Glutamatergic neuron (in vitro differentiated cells): ENCODE results near the gene ZBTB22. TPM values are rescaled to one million over a fixed set of nuclear protein-coding genes. Genes with fewer than 3 reads are reported as not detected.
A peak's percentile ranks its signal among the peaks of the same experiment; 100 is the strongest.
"Not testable (repeated sequence)": the region's sequence is repeated elsewhere in the genome, so short reads cannot be mapped to it uniquely, and the experiment has no call there.

Experiments used
- DNase-seq: peaks from one replicate; pipeline ENCODE4 v3.0.0; 2022
- H3K27ac Mint-ChIP-seq: one replicate; pipeline ENCODE4 v1.8.0; 2020; ENCODE audit warnings: mild to moderate bottlenecking, mixed read lengths, inconsistent platforms; ENCODE audit not compliant: unreplicated experiment
- H3K27me3 Mint-ChIP-seq: one replicate; pipeline ENCODE4 v1.8.0; 2020; ENCODE audit warnings: mild to moderate bottlenecking, moderate library complexity, mixed read lengths, inconsistent platforms; ENCODE audit not compliant: unreplicated experiment
- H3K36me3 Mint-ChIP-seq: one replicate; pipeline ENCODE4 v1.8.0; 2020; ENCODE audit warnings: mild to moderate bottlenecking, mixed read lengths, inconsistent platforms; ENCODE audit not compliant: unreplicated experiment
- H3K4me1 Mint-ChIP-seq: one replicate; pipeline ENCODE4 v1.8.0; 2020; ENCODE audit warnings: mild to moderate bottlenecking, low read depth, mixed read lengths, inconsistent platforms; ENCODE audit not compliant: unreplicated experiment
- H3K4me3 Mint-ChIP-seq: one replicate; pipeline ENCODE4 v1.8.0; 2020; ENCODE audit warnings: mild to moderate bottlenecking, mixed read lengths, inconsistent platforms; ENCODE audit not compliant: unreplicated experiment
- H3K9me3 Mint-ChIP-seq: one replicate; pipeline ENCODE4 v1.8.0; 2020; ENCODE audit warnings: mild to moderate bottlenecking, moderate library complexity, mixed read lengths, inconsistent platforms; ENCODE audit not compliant: unreplicated experiment
- long read RNA-seq: library from polyadenylated mRNA; unstranded; transcript quantifications from one replicate; pipeline ENCODE4 v2.0.0, GENCODE V29; 2020; ENCODE audit not compliant: unreplicated experiment
- total RNA-seq: library from RNA; stranded (reverse); fragmentation: NEBNext Ultra II Directional; extraction: Animal tissue kit (Norgen Biotek cat#: 25700); gene quantifications from one replicate; pipeline ENCODE4 v1.2.1, GENCODE V29; 2021; ENCODE audit not compliant: unreplicated experiment
- TF ChIP-seq, protein P1 (sequence below): fragments of 200-600 bp; sonication (generic); IDR thresholded peaks from one replicate; pipeline ENCODE4 v1.5.0; 2021; ENCODE audit not compliant: partially characterized antibody, unreplicated experiment

ZBTB22 gene, protein sequence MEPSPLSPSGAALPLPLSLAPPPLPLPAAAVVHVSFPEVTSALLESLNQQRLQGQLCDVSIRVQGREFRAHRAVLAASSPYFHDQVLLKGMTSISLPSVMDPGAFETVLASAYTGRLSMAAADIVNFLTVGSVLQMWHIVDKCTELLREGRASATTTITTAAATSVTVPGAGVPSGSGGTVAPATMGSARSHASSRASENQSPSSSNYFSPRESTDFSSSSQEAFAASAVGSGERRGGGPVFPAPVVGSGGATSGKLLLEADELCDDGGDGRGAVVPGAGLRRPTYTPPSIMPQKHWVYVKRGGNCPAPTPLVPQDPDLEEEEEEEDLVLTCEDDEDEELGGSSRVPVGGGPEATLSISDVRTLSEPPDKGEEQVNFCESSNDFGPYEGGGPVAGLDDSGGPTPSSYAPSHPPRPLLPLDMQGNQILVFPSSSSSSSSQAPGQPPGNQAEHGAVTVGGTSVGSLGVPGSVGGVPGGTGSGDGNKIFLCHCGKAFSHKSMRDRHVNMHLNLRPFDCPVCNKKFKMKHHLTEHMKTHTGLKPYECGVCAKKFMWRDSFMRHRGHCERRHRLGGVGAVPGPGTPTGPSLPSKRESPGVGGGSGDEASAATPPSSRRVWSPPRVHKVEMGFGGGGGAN
- total RNA-seq = 21.7 TPM
- long read RNA-seq, partial matches to known transcripts = 0 of 4 reads
- long read RNA-seq, other reads (novel, unspliced or antisense) = 3 of 4 reads

DNA sequence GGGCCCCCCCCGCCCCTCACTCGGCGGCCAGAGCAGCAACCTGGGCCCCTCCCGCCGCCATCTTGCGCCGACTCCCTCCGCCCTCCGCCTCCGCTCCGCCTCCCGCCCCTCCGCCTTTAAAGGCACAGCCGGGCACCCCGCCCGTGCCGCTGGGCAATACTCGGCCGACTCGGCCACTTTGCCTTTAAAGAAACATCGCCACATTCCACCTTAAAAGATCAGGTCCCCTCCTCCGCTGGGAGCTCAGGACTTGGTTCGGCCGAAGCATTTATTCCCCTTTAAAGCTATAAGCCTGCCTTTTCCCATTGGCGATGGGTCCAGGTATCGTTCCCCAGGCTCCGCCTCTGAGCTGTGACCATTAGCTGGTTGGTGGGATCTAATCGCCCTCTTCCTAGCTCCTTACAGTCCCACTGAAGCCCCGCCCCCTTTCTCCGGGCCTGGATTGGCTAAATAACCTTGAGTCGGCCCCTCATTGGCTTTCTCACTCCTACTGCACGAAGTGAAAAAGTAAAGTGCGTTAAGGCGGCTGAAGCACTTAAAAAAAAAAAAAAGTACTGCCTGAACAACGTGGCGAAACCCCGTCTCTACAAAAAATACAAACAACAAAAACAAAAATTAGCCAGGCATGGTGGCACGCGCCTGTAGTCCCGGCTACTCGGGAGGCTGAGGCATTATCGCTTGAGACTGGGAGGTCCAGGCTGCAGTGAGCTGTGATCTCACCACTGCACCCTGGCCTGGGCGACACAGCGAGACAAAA lies at the start of gene ZBTB22:
TSS of gene ZBTB22 (minus strand) at position 76 of the 757 bp plus-strand sequence. CDS start 828 bp downstream, outside the sequence.
- peak within 1 kb of the TSS; percentile 87 for H3K27ac Mint-ChIP-seq
- TF ChIP-seq, protein P1, sequence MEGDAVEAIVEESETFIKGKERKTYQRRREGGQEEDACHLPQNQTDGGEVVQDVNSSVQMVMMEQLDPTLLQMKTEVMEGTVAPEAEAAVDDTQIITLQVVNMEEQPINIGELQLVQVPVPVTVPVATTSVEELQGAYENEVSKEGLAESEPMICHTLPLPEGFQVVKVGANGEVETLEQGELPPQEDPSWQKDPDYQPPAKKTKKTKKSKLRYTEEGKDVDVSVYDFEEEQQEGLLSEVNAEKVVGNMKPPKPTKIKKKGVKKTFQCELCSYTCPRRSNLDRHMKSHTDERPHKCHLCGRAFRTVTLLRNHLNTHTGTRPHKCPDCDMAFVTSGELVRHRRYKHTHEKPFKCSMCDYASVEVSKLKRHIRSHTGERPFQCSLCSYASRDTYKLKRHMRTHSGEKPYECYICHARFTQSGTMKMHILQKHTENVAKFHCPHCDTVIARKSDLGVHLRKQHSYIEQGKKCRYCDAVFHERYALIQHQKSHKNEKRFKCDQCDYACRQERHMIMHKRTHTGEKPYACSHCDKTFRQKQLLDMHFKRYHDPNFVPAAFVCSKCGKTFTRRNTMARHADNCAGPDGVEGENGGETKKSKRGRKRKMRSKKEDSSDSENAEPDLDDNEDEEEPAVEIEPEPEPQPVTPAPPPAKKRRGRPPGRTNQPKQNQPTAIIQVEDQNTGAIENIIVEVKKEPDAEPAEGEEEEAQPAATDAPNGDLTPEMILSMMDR = no peak
- no peaks in the 10 kb centered on the region for H3K36me3 Mint-ChIP-seq
- peaks cover 14% of the 10 kb centered on the region for H3K27me3 Mint-ChIP-seq
- DNase-seq = peak; percentile 99
- H3K9me3 Mint-ChIP-seq = peaks cover 15% of the 10 kb centered on the region
- H3K4me3 Mint-ChIP-seq = peak within 1 kb of the TSS; percentile 92
- H3K4me1 Mint-ChIP-seq = peaks cover 24% of the 10 kb centered on the region

DNA sequence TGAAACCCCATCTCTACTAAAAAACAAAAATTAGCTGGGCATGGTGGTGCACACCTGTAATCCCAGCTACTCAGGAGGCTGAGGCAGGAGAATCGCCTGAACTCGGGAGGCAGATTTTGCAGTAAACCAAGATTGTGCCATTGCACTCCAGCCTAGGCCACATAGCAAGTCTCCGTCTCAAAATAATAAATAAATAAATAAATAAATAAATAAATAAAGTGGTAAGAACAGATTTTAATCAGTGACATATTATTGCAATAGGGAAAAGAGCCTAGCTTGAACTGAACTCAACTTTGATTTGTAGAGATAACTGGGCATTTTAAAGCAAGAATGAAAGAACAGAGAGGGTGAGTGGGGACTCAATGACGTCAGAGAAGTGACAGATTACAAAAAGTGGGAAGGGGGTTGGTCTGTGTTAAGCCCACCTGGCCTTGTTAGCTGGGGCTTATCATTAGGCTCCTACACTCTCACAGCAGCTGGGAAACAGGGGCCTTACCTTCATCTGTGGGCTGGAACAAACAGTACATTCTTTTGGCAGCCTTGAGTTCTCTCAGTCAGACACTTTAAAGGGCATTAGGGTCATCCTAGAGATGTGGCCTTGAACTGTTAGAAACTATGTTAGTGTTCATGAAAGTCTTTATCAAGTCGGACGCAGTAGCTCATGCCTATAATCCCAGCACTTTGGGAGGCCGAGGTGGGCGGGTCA lies 49.6 kb upstream of the ZBTB22 start:
- TF ChIP-seq, protein P1 = no peak
- Mint-ChIP-seq H3K27ac (no peak overlapping the region), H3K4me3 (no peak overlapping the region), H3K4me1 (peaks cover 3% of the 10 kb centered on the region), H3K36me3 (no peaks in the 10 kb centered on the region), H3K27me3 (no peaks in the 10 kb centered on the region), H3K9me3 (peaks cover 3% of the 10 kb centered on the region)
- DNase-seq = no peak

DNA sequence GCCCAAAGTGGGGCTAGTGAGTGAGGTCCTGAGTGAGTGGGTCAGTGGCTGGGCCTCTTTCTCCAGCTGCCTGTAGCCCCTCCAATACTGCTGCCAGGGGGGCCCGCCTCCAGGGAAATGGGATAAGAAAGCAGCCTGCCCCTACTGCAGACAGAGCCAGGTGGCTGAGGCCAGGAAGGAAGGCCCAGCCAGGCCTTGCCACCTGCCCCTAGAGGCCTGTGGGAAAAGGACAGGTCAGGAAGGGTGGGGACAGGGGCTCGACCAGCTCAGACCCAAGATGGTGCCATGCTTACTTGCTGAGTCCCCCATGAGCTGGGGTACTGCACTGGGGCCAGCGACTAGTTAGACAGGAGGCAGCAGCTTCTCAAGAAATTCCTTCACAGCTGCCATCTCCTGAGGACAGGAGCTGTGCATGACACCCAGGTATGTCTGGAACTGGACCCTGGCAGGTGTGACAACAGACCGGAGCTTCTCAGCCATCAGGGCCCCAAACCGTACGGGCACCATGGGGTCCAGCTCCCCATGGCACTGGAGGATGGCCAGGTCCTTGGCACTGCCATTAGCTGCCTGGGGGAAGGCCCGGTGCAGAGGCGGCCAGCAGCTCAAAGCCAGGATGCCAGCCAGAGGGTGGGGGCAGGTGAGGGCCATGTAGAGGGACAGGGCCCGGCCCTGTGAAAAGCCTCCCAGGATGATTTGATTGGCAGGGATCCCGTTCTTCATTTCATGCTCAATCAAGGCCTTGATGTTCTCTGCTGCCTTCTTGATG lies 47.8 kb upstream of the ZBTB22 start:
- not testable (repeated sequence) for H3K4me1 Mint-ChIP-seq, H3K4me3 Mint-ChIP-seq, H3K27ac Mint-ChIP-seq, H3K9me3 Mint-ChIP-seq, H3K36me3 Mint-ChIP-seq, DNase-seq, H3K27me3 Mint-ChIP-seq

DNA sequence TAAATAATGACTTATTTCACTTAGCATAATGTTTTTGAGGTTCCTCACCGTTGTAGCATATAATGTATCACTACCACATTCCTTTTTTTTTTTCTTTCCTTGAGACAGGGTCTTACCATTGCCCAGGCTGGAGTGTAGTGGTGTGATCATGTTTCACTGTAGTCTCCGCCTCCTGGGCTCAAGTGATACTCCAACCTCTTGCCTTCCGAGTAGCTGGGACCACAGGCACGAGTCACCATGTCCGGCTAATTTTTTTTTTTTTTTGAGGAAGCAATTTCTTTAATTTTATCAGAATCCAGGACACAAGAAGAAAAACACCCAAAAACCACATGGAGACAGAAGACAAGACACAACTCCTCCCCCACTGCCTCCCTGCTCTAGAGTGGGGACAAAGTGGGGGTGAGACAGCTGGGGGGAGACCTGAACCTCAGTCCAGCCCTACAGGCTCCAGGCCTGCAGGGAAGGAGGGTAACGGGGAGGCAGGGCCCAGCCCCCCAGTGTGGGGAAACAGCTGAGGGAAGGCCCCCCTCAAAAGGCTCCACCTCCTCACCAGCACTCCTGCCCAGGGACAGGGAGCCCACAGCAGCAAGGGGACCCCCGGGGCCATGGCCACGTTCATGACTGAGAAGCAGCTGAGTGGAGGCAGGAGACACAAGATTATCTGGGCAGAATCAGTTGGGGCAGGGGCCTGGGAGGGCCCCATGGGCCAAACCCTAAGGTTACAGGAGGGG lies 47.1 kb upstream of the ZBTB22 start:
- H3K4me3 Mint-ChIP-seq, H3K27ac Mint-ChIP-seq, DNase-seq, H3K36me3 Mint-ChIP-seq, H3K4me1 Mint-ChIP-seq, H3K27me3 Mint-ChIP-seq, H3K9me3 Mint-ChIP-seq: not testable (repeated sequence)

DNA sequence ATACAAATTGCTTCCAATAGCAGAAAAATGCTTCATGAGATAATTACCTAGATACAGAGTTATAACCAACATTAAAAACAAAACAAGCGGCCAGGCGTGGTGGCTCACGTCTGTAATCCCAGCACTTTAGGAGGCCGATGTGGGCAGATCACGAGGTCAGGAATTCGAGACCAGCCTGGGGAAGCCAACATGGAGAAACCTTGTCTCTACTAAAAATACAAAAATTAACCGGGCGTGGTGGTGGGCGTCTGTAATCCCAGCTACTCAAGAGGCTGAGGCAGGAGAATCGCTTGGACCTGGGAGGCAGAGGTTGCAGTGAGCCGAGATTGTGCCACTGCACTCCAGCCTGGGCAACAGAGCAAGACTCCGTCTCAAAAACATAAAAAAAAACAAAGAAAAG lies 45.9 kb upstream of the ZBTB22 start:
- not testable (repeated sequence) for H3K27me3 Mint-ChIP-seq, H3K9me3 Mint-ChIP-seq, H3K4me3 Mint-ChIP-seq, DNase-seq, H3K27ac Mint-ChIP-seq, H3K4me1 Mint-ChIP-seq, H3K36me3 Mint-ChIP-seq
